HepG2 (cell line): ENCODE measurements around the gene BIRC3. TPM values are rescaled to one million over a fixed set of nuclear protein-coding genes. Genes with fewer than 3 reads are reported as not detected.
A peak's percentile ranks its signal among the peaks of the same experiment; 100 is the strongest.

ENCODE experiments used
- ATAD3A ChIP-seq: sonication (generic); formaldehyde crosslinking; IDR thresholded peaks from 2 replicates; pipeline ENCODE4 v1.4.0; 2020; ENCODE audit warnings: missing genetic modification reagents
- FOSL2 ChIP-seq: sonication (generic); formaldehyde crosslinking; IDR thresholded peaks from 2 replicates; pipeline ENCODE4 v1.4.0; 2020; ENCODE audit warnings: missing genetic modification reagents
- GZF1 ChIP-seq: sonication (generic); formaldehyde crosslinking; IDR thresholded peaks from 2 replicates; pipeline ENCODE4 v1.5.1; 2020; ENCODE audit warnings: mild to moderate bottlenecking, missing genetic modification reagents
- IKZF4 ChIP-seq: sonication (generic); formaldehyde crosslinking; IDR thresholded peaks from 2 replicates; pipeline ENCODE4 v1.5.1; 2020; ENCODE audit warnings: borderline replicate concordance, mild to moderate bottlenecking, low read depth, missing genetic modification reagents; ENCODE audit errors: not compliant biosample characterization
- MED1 ChIP-seq: sonication (generic); formaldehyde crosslinking; IDR thresholded peaks from 2 replicates; pipeline ENCODE4 v1.4.0; 2020; ENCODE audit warnings: missing genetic modification reagents
- MXD4 ChIP-seq: IDR thresholded peaks from 2 replicates; pipeline ENCODE4 v1.6.1; 2016; ENCODE audit warnings: mild to moderate bottlenecking, missing biosample characterization, missing genetic modification reagents
- NR2C2 ChIP-seq: sonication (generic); formaldehyde crosslinking; IDR thresholded peaks from 2 replicates; pipeline ENCODE4 v1.4.0; 2020; ENCODE audit warnings: missing genetic modification reagents, mild to moderate bottlenecking, moderate library complexity, borderline replicate concordance
- RFX5 ChIP-seq: IDR thresholded peaks from 2 replicates; pipeline ENCODE4 v1.6.1; 2011; ENCODE audit warnings: low read depth, low read length, improper control_type of control experiment
- RFXANK ChIP-seq: IDR thresholded peaks from 2 replicates; pipeline ENCODE4 v1.6.1; 2016
- ZBTB20 ChIP-seq: sonication (generic); formaldehyde crosslinking; IDR thresholded peaks from 2 replicates; pipeline ENCODE4 v1.8.1; 2023; ENCODE audit warnings: missing genetic modification reagents, low read depth, mild to moderate bottlenecking, borderline replicate concordance
- ZC3H13 ChIP-seq: sonication (generic); formaldehyde crosslinking; IDR thresholded peaks from 2 replicates; pipeline ENCODE4 v1.8.1; 2023; ENCODE audit warnings: mild to moderate bottlenecking, missing genetic modification reagents, moderate library complexity
- ZFP36 ChIP-seq: fragments of 150-350 bp; IDR thresholded peaks from 2 replicates; pipeline ENCODE4 v1.6.1; 2018; ENCODE audit warnings: borderline replicate concordance, low read length, low read depth; ENCODE audit not compliant: partially characterized antibody
- ZNF101 ChIP-seq: sonication (generic); formaldehyde crosslinking; IDR thresholded peaks from 2 replicates; pipeline ENCODE4 v1.4.0; 2020; ENCODE audit warnings: mild to moderate bottlenecking, low read depth, missing genetic modification reagents, borderline replicate concordance
- ZNF670 ChIP-seq: sonication (generic); formaldehyde crosslinking; IDR thresholded peaks from 2 replicates; pipeline ENCODE4 v1.8.0; 2022; ENCODE audit warnings: mild to moderate bottlenecking, missing genetic modification reagents, borderline replicate concordance
- ZNF710 ChIP-seq: sonication (generic); formaldehyde crosslinking; IDR thresholded peaks from 2 replicates; pipeline ENCODE4 v1.5.0; 2020; ENCODE audit warnings: mild to moderate bottlenecking, missing genetic modification reagents, borderline replicate concordance
- ZNF768 ChIP-seq: sonication (generic); formaldehyde crosslinking; IDR thresholded peaks from 2 replicates; pipeline ENCODE4 v1.4.0; 2020; ENCODE audit warnings: missing genetic modification reagents
- polyA plus RNA-seq, 8 experiments: library from polyadenylated mRNA; depleted of rRNA in 3 of 8; stranded (reverse) in 7 of 8; unstranded in 1 of 8; fragments of >200 nt; fragmentation: Illumina TruSeq in 4 of 8; extraction: Trizol in 4 of 8; gene quantifications; 2 replicates each; pipeline versions ENCODE4 v1.2.1 to v1.2.3, GENCODE V29; 2011 to 2016; ENCODE audit warnings: low read depth in 4 of 8, missing spikeins in 1 of 8, mixed read lengths in 1 of 8; ENCODE audit not compliant: insufficient read depth in 1 of 8
- total RNA-seq, 5 experiments: library from RNA; depleted of rRNA; stranded (reverse); fragments of >200 nt; fragmentation: Illumina TruSeq; extraction: Trizol; gene quantifications; 2 replicates each; pipeline ENCODE4 v1.2.3, GENCODE V29; 2016; ENCODE audit warnings: low read depth in 1 of 5
- TF ChIP-seq, protein P1 (sequence below): sonication (generic); formaldehyde crosslinking; IDR thresholded peaks from 2 replicates; pipeline ENCODE4 v1.4.0; 2020; ENCODE audit warnings: missing genetic modification reagents, borderline replicate concordance
- TF ChIP-seq, protein P2 (sequence below): sonication (generic); formaldehyde crosslinking; IDR thresholded peaks from 2 replicates; pipeline ENCODE4 v1.5.1; 2020; ENCODE audit warnings: missing genetic modification reagents, mild to moderate bottlenecking, borderline replicate concordance
- TF ChIP-seq, protein P3 (sequence below): sonication (generic); formaldehyde crosslinking; IDR thresholded peaks from 2 replicates; pipeline ENCODE4 v1.5.0; 2020; ENCODE audit warnings: missing genetic modification reagents

BIRC3 gene
- total and polyA plus RNA-seq, 2 of the 13 experiments (the other 11 are each of a cell fraction or from before 2014, with no cell fraction given): 0.41 to 4.2 TPM

DNA sequence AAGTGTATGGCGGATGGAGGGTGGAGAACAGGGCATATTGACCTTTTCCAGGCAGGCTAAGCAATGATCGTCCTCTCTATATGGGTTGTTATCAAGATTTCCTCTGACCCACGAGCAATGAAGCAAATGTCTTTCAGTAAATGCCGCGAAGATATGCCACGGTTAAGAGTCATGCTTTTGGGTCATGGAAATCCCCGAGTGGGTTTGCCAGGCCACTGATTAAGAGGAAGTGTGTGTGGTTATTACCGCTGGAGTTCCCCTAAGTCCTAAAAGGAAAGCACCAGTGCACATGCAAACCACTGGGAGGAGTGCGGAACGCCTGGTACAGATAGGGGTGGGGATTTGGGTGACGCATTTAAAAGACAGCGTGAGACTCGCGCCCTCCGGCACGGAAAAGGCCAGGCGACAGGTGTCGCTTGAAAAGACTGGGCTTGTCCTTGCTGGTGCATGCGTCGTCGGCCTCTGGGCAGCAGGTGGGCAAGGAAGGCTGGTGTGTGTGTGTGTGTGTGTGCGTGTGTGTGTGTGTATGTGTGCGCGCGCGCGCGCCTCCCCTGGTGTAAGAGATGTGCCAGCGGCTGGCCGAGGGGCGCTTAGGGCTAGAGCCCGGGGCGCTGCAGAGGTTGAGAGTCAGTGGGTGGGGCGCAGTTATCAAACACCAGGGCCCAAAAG is at the start of gene BIRC3 (continued):
- TF ChIP-seq, protein P1, sequence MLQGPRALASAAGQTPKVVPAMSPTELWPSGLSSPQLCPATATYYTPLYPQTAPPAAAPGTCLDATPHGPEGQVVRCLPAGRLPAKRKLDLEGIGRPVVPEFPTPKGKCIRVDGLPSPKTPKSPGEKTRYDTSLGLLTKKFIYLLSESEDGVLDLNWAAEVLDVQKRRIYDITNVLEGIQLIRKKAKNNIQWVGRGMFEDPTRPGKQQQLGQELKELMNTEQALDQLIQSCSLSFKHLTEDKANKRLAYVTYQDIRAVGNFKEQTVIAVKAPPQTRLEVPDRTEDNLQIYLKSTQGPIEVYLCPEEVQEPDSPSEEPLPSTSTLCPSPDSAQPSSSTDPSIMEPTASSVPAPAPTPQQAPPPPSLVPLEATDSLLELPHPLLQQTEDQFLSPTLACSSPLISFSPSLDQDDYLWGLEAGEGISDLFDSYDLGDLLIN (CRISPR knock-in tag): no peak
- peak; percentile 58; the same call in 1 of the 2 replicates for TF ChIP-seq ZNF710 (CRISPR knock-in tag)
- TF ChIP-seq GZF1: 0 out of 2 replicates have a peak, but pooled peaks have one; percentile 64
- TF ChIP-seq ZFP36: no peak
- TF ChIP-seq FOSL2 (CRISPR knock-in tag): peak; percentile 37; the same call in 1 of the 2 replicates
- TF ChIP-seq ZBTB20: no peak; the same call in 1 of the 2 replicates
- TF ChIP-seq, protein P2, sequence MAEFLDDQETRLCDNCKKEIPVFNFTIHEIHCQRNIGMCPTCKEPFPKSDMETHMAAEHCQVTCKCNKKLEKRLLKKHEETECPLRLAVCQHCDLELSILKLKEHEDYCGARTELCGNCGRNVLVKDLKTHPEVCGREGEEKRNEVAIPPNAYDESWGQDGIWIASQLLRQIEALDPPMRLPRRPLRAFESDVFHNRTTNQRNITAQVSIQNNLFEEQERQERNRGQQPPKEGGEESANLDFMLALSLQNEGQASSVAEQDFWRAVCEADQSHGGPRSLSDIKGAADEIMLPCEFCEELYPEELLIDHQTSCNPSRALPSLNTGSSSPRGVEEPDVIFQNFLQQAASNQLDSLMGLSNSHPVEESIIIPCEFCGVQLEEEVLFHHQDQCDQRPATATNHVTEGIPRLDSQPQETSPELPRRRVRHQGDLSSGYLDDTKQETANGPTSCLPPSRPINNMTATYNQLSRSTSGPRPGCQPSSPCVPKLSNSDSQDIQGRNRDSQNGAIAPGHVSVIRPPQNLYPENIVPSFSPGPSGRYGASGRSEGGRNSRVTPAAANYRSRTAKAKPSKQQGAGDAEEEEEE (CRISPR knock-in tag): no peak
- TF ChIP-seq ZNF670 (CRISPR knock-in tag): peak; percentile 39; the same call in 1 of the 2 replicates
- TF ChIP-seq ZNF768: no peak
- TF ChIP-seq MED1 (CRISPR knock-in tag): no peak
- TF ChIP-seq NR2C2 (CRISPR knock-in tag): peak; percentile 36; the same call in 1 of the 2 replicates
- no peak for TF ChIP-seq RFX5
- TF ChIP-seq ATAD3A (CRISPR knock-in tag): no peak
- TF ChIP-seq ZC3H13 (CRISPR knock-in tag): no peak
- no peak for TF ChIP-seq RFXANK (CRISPR knock-in tag)
- TF ChIP-seq IKZF4 (CRISPR knock-in tag): no peak
- TF ChIP-seq ZNF101 (CRISPR knock-in tag): no peak
- 0 out of 2 replicates have a peak, but pooled peaks have one; percentile 32 for TF ChIP-seq MXD4 (CRISPR knock-in tag)
- TF ChIP-seq, protein P3, sequence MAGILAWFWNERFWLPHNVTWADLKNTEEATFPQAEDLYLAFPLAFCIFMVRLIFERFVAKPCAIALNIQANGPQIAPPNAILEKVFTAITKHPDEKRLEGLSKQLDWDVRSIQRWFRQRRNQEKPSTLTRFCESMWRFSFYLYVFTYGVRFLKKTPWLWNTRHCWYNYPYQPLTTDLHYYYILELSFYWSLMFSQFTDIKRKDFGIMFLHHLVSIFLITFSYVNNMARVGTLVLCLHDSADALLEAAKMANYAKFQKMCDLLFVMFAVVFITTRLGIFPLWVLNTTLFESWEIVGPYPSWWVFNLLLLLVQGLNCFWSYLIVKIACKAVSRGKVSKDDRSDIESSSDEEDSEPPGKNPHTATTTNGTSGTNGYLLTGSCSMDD (CRISPR knock-in tag): no peak
